Dermis microvascular lymphatic vessel endothelial cell (primary cell): Measurements from ENCODE around the gene ARHGAP28. TPM values are rescaled to one million over a fixed set of nuclear protein-coding genes. Genes with fewer than 3 reads are reported as not detected.

ENCODE experiments used
- DNase-seq, 2 donors: peaks; one replicate each; pipeline versions ENCODE4 v3.0.0 to v3.0.0-alpha.2; 2010; ENCODE audit warnings: low read depth in 2 of 2
- total RNA-seq: library from RNA; depleted of rRNA; stranded (reverse); fragments of >200 nt; gene quantifications from 2 replicates; pipeline ENCODE4 v1.2.1, GENCODE V29; 2014

Gene ARHGAP28
- total RNA-seq, 1 donor from 2014 or later: 2.3 TPM

DNA sequence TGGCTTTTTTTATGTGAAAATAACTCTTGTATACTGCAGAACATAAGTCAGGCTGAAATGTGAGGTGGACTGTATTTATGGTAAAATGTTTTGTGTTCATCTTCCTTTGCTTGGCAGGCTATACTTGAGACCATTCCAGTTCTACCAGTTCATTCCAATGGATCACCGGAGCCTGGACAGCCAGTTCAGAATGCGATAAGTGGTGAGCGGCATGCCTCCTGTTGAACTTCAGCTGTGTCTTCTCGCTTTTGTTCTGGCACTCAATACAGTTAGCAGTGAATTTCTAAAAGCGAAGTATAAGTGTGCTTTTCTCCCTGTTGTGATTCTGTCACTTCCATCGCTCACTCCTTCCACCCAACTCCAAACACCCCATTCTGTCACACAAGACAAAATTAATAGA, 138.5 kb downstream of the ARHGAP28 start:
- no peak for DNase-seq

DNA sequence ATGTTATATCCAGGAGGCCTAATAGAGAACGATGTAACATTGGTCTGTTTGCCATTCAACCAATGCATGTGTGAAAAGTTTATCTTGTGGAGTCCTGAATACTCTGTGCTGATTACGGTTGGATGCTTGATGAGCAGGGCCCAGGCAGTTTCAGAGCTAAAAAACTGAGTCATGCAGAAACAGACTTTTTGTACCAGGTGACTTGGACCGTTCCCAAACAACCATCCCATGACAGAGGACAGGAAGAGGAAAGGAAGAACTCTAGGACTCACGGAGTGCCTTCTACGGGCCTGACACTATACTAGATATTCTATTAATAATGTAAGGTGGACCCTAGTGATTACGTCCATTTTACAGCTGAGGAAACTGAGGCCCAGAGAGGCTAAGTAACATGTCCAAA, 142.1 kb downstream of the ARHGAP28 start:
- peak; percentile 3 to 21 for DNase-seq

DNA sequence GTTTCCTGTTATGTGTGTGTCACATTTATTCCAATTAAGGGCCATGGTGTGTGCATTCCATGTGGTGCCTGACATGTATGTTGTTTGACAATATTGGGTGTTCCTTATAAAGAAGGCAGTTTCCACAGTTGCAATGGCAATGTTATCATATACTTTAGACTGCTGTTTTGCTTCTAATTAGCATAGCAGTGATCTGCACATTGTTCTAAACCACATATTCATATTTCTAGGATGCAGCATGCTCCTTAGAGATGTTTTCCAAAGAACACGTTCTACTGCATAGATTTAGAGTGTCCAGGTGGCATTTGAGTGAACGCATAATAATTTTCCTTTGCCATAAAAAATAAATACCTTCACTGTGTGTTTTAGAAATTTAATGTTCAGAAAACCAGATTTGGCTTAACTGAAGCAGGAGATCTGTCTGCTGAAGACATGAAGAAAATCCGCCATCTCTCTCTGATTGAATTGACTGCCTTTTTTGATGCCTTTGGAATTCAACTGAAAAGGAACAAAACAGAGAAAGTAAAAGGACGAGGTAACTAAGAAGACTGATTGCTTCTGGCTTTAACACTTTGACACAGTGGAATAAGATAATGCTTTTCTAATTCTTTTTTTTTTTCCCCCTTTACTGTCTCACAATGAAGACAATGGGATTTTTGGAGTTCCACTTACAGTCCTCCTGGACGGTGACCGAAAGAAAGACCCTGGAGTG, 143.7 kb downstream of the ARHGAP28 start:
- no peak for DNase-seq

- no peak for DNase-seq
These were observed 144.8 kb downstream of the ARHGAP28 start for GRCh38 chr18:6874315-6874714.

DNA sequence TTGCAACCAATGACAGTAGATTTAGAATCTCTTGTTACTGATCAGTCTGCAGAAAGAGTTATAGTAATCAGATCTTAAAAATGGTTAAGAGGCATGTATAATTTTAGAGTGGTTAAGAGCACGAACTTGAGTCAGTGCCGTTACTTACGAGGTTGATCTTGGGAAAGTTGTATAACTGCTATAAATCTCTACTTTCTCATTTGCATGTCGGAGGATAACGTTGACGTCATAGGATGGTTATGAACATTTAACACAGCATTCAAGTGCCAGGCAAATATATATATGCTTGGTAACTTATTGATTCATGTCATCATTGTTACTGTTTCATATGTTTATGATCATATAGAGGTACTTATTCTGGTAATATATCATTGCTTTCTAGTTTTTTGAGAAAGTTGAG, 146.2 kb downstream of the ARHGAP28 start:
- DNase-seq: no peak

GRCh38 chr18:6876641-6877041, 147.1 kb downstream of the ARHGAP28 start:
- no peak for DNase-seq

- no peak for DNase-seq
These were observed 147.8 kb downstream of the ARHGAP28 start for GRCh38 chr18:6877288-6877687.

- DNase-seq: no peak
These were observed 149.2 kb downstream of the ARHGAP28 start for GRCh38 chr18:6878556-6879297.

DNA sequence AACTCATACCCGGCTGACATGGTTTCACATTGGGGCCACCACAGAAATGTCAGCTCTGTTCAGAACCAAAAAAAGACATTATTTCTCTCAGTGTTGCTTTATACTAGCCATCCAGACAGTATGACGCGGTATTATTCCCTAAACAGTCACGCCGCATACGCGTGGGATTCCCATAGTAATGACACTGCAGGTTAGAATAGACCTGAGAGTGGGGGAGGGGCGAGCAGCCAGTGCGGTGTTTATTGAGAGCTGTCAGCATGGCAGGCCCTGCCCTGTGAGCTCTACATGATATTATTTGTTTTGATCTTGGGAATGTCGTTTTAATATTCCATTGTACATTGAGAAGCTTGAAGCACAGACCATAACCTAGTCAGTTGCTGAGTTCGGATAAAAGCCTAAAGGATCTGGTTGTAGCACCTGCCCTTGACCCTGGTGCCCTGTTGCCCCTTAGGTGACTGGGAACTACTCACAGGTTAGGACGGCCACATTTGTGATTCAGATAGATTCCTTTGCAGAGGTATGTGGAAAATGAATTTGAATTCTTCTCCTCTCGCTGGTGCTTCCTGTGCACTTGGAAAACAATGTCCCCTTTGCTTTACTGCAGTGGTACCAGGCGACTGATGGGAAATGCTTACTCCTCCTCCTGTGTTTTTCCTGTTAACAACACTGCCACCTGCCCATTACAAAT, 150.1 kb downstream of the ARHGAP28 start:
- no peak for DNase-seq

DNA sequence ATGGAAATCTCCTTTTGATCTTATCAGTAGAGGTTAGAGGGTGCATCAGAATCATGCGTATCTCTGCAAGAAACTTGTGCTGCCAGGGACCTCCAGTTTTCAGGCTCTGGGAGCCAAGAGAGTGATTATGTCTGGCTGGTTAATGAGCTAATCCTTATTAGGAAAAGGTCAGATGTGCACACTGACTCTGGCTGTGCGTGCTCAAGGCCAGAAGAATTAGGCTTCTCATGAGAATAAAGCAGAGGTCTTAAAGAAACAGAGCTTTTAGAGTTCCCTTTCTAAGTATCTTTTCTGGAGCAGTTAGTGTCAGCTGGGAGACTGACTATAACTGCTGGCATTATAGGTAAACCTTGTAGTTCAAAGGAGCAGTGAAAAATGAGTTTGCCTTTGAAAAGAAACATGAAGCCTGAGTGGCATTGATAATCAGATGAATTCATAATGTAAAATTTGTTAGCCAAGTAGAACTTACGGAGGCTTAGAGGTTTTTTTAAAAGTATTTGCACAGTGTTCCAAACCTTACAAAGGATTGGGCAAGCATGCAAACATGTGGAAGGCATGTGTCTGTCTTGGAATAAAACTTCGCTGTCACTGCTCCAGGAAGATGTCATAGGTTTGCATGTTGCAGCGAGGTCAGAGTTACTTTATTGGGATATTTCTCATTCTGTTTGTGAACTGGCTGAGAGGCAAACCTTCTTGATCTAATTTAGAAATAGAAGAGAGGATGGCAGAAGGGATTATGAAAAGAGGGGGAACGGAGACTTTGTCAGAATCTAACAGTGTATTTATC, 151.7 kb downstream of the ARHGAP28 start:
- DNase-seq: no peak

DNA sequence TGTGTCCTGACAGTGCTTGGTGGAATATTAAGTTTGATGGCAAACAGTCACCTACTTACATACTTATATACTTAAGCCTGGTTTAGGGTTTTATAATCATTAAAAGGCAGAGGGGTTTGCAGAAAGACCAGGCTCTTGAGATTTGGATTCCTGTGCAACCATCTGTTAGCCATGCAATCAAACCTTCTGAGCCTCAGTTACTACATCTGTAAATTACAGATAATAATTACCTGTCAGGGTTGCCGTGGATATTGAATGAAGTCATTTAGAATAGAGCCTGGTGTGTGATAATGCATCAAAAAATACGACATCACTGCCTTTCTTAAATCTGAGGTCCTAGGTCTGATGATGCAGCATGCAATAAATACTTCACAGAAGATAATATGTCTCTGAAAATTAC, 152.9 kb downstream of the ARHGAP28 start:
- no peak for DNase-seq

DNA sequence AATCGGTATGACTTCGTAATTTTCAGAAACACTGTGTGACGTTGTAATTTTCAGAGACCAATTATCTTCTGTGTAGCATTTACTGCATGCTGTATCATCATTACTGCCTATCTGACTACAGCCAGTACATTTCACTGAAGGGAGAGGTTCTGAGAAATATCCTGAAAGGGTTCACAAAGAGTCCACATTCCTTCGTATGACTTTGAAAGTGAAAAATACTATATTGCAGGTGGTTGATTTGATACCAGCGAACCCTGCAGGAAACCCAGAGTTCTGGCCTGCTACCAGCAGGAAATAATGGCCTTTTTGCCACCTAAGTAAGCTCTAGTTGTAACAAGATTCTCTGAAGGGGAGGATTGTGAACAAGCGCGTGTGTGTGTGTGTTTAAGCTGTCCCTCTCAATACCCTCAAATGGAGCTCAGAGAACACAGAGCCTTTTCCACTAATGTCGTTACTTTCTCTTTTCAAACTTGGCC, 155.5 kb downstream of the ARHGAP28 start:
- peak in 1 of 2 donors; percentile 15 for DNase-seq

- peak; percentile 39 to 53 for DNase-seq
These were observed 156.7 kb downstream of the ARHGAP28 start for GRCh38 chr18:6885992-6886796.

DNA sequence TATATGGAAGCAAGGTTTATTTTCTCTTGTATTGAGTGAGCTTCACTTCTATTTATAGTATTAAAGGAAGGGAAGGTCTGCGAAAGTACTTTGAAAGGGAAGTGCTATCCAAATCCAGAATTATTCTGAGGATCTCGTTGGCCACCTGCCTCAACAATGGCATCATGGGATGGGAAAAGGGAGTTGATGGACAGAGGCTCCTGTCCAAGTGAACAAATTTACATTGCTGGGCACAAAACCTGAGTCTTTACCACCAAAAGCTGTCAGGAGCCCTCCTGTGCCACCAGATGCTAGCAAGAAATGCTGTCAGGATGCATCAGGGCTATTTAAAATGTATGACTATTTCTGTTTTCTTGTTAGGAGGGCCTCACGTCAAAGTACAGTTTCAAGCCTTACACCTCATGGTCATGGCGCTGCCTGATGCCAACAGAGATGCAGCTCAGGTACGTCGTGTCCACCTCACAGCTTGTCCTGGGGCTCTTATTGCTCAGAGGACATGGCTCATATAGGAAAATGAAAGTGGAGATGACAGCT, 157.3 kb downstream of the ARHGAP28 start:
- no peak for DNase-seq

- no peak for DNase-seq
These were observed 162.3 kb downstream of the ARHGAP28 start for GRCh38 chr18:6891788-6892187.

GRCh38 chr18:6901286-6901926, 171.9 kb downstream of the ARHGAP28 start:
- no peak for DNase-seq

- DNase-seq: no peak
These were observed 187.6 kb downstream of the ARHGAP28 start for GRCh38 chr18:6917072-6917471.

- peak; percentile 50 to 54 for DNase-seq
These were observed 190.8 kb downstream of the ARHGAP28 start for GRCh38 chr18:6920099-6920955.

GRCh38 chr18:6921571-6921970, 192.1 kb downstream of the ARHGAP28 start:
- DNase-seq: no peak
